Lung (tissue), 12 donors: Measurements from ENCODE around the gene CFLAR. TPM values are rescaled to one million over a fixed set of nuclear protein-coding genes. Genes with fewer than 3 reads are reported as not detected.
A peak's percentile ranks its signal among the peaks of the same experiment; 100 is the strongest.
"Not testable (repeated sequence)": the region's sequence is repeated elsewhere in the genome, so short reads cannot be mapped to it uniquely, and the experiment has no call there.

ENCODE experiments used
- ATAC-seq: fragments of 200-7000 bp; cut with Tn5 transposase; one replicate; pipeline ENCODE4 v1.9.1; 2020; ENCODE audit warnings: moderate number of reproducible peaks; ENCODE audit not compliant: insufficient read depth, low FRiP score
- DNase-seq, 3 donors: peaks; one replicate each; pipeline ENCODE4 v3.0.0-alpha.2; 2013 to 2017
- H3K27ac ChIP-seq, 2 donors: one replicate each; pipeline ENCODE4 v1.5.1; 2013; ENCODE audit warnings: mild to moderate bottlenecking in 2 of 2, moderate library complexity in 2 of 2, control low read depth in 1 of 2, inconsistent platforms in 1 of 2, low read depth in 1 of 2, low read length in 1 of 2
- H3K27me3 ChIP-seq, 3 donors: one replicate each; pipeline ENCODE4 v1.5.1; 2013; ENCODE audit warnings: low read length in 2 of 3; ENCODE audit not compliant: control insufficient read depth in 3 of 3, insufficient read depth in 3 of 3
- H3K36me3 ChIP-seq, 4 donors: one replicate each; pipeline ENCODE4 v1.5.1; 2013; ENCODE audit warnings: low read length in 4 of 4, mild to moderate bottlenecking in 1 of 4, moderate library complexity in 1 of 4; ENCODE audit not compliant: control insufficient read depth in 4 of 4, insufficient read depth in 4 of 4
- H3K4me1 ChIP-seq, 5 donors: one replicate each; pipeline ENCODE4 v1.5.1; 2013; ENCODE audit warnings: low read length in 5 of 5, mild to moderate bottlenecking in 2 of 5, moderate library complexity in 1 of 5; ENCODE audit not compliant: control insufficient read depth in 5 of 5, insufficient read depth in 5 of 5
- H3K4me3 ChIP-seq: one replicate; pipeline ENCODE4 v1.5.1; 2013; ENCODE audit warnings: mild to moderate bottlenecking, control low read depth, moderate library complexity
- H3K9ac ChIP-seq, 2 donors: one replicate each; pipeline ENCODE4 v1.5.1; 2013; ENCODE audit warnings: low read length in 2 of 2, control low read depth in 1 of 2; ENCODE audit not compliant: insufficient read depth in 1 of 2
- H3K9me3 ChIP-seq, 4 donors: one replicate each; pipeline ENCODE4 v1.5.1; 2013; ENCODE audit warnings: low read length in 3 of 4, mild to moderate bottlenecking in 1 of 4, moderate library complexity in 1 of 4; ENCODE audit not compliant: control insufficient read depth in 4 of 4, insufficient read depth in 3 of 4
- WGBS, 2 donors: extraction: QIAGEN DNeasy Blood & Tissue Kit; methylation state at CpG; one replicate each; pipeline ENCODE4 v1.1.7; 2013; 5-methylcytosine and 5-hydroxymethylcytosine counted together
- polyA plus RNA-seq, 2 donors: library from polyadenylated mRNA; stranded (reverse); fragments of 200-250 nt; gene quantifications; one replicate each; pipeline ENCODE4 v1.2.1, GENCODE V29; 2013
- total RNA-seq, 2 donors: library from RNA; depleted of rRNA in 1 of 2; stranded (reverse); fragments of >200 nt in 1 of 2; gene quantifications; one replicate each; pipeline ENCODE4 v1.2.1, GENCODE V29; 2014 to 2021
- TF ChIP-seq, protein P1 (sequence below): IDR thresholded peaks from 2 replicates; pipeline ENCODE4 v1.5.1; 2012; ENCODE audit warnings: mild to moderate bottlenecking; ENCODE audit errors: control extremely low read depth, extremely low read depth
- donor health status: control.
- donor health status: control.
- donor health status: Bipolar disorder and iron deficiency.
- donor health status: healthy.
- donor health status: DM: yes; HTN: yes; CAD: no.

Gene CFLAR
- total and polyA plus RNA-seq, 4 donors = 101 to 345 (median 238) TPM

DNA sequence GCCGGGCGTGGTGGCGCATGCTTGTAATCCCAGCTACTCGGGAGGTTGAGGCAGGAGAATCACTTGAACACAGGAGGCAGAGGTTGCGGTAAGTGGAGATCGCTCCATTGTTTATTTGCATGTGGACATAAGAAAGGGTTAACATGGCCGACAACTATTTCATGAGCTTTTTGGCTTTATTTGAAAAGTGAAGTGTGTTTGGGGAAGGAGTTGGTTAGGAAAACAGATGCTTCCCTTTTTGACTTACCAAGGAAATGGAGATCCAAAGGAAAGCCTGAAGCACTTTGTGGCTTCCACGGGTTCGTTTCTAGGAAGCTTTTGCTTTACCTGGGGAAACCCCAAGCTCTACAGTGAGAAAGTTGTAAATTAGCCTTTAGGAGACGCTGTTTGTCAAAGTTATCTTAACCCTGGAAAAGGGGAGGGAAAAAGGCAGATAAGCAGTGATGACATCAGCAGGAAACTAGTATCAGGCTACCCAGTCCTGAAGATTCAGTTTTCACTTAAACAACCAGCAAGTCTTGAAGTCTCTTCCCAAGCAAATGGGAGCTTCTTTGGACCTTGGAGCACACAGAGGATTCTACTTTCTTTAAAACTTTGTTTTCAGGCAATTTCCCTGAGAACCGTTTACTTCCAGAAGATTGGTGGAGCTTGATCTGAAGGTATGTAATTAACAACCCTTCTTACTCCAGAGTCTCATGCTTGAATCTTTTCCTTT, 66.8 kb downstream of the CFLAR start, which contains the start of gene CASP10:
Gene CASP10 (plus strand): TSS at position 492 of the 715 bp plus-strand sequence. CDS start 2,637 bp downstream, outside the sequence.
- 16 to 20% methylated on average over 11 of the region's 11 CpGs for WGBS, 2 donors
- peak; percentile 69 for ATAC-seq
- DNase-seq = peak in 2 of 3 donors; percentile 74 to 79
- peak within 1 kb of the TSS; percentile 24 for H3K4me3 ChIP-seq
- peaks cover 0 to 3% (median 0%) of the 10 kb centered on the region in 4 donors for H3K36me3 ChIP-seq
- TF ChIP-seq, protein P1, sequence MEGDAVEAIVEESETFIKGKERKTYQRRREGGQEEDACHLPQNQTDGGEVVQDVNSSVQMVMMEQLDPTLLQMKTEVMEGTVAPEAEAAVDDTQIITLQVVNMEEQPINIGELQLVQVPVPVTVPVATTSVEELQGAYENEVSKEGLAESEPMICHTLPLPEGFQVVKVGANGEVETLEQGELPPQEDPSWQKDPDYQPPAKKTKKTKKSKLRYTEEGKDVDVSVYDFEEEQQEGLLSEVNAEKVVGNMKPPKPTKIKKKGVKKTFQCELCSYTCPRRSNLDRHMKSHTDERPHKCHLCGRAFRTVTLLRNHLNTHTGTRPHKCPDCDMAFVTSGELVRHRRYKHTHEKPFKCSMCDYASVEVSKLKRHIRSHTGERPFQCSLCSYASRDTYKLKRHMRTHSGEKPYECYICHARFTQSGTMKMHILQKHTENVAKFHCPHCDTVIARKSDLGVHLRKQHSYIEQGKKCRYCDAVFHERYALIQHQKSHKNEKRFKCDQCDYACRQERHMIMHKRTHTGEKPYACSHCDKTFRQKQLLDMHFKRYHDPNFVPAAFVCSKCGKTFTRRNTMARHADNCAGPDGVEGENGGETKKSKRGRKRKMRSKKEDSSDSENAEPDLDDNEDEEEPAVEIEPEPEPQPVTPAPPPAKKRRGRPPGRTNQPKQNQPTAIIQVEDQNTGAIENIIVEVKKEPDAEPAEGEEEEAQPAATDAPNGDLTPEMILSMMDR = peak; percentile 65
- peak within 1 kb of the TSS in 1 of 2 donors; percentile 95 for H3K9ac ChIP-seq
- H3K9me3 ChIP-seq = no peaks in the 10 kb centered on the region
- H3K27me3 ChIP-seq = no peaks in the 10 kb centered on the region
- H3K4me1 ChIP-seq = peaks cover 0 to 2% (median 0%) of the 10 kb centered on the region in 5 donors
- peak within 1 kb of the TSS; percentile 49 to 68 for H3K27ac ChIP-seq

DNA sequence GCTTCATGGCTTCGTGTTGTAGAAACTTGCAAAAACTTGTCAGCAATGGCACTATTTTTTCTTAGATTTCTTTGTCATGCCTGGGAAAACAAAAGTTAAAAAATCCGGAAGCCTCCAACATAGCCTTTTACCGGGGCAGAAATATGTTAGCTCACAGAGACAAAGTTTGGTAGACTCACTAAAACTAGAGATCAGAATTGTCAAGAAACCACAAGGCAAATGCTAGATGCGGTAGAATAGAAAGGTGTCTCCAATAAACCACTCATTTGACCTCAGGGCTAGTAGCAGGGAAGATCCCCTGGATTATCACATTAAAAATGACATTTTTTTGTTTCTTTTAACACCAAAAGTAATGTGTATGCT, 67.4 kb downstream of the CFLAR start:
- peak overlapping the region; percentile 24 for H3K4me3 ChIP-seq
- DNase-seq = no peak
- H3K9ac ChIP-seq = peak overlapping the region in 1 of 2 donors; percentile 95
- H3K9me3 ChIP-seq = no peaks in the 10 kb centered on the region
- no peak for ATAC-seq
- TF ChIP-seq, protein P1 = no peak
- H3K27ac ChIP-seq = peak overlapping the region in 1 of 2 donors; percentile 68
- 4 to 5% methylated on average over 4 of the region's 4 CpGs for WGBS, 2 donors
- H3K4me1 ChIP-seq = peaks cover 0 to 2% (median 0%) of the 10 kb centered on the region in 5 donors
- no peaks in the 10 kb centered on the region for H3K27me3 ChIP-seq
- peaks cover 0 to 4% (median 0%) of the 10 kb centered on the region in 4 donors for H3K36me3 ChIP-seq

DNA sequence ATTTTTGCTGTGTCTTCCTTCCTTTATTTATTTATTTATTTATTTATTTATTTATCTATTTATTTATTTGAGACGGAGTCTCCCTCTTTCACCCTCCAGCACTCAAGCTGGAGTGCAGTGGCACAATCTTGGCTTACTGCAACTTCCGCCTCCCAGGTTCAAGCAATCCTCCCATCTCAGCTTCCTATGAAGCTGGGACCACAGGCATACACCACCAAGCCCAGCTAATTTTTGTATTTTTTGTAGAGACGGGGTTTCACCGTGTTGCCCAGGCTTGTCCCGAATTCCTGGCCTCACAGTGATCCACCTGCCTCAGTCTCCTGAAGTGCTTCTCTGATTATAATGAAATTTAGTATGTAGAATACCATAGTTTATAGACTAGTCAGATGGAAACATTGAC, 67.9 kb downstream of the CFLAR start:
- H3K9ac ChIP-seq, ATAC-seq, H3K36me3 ChIP-seq, H3K27ac ChIP-seq, H3K9me3 ChIP-seq, DNase-seq, H3K27me3 ChIP-seq, H3K4me1 ChIP-seq: not testable (repeated sequence)
- WGBS, 2 donors = 18 to 27% methylated on average over 5 of the region's 5 CpGs
- peak overlapping the region; percentile 11 for H3K4me3 ChIP-seq

DNA sequence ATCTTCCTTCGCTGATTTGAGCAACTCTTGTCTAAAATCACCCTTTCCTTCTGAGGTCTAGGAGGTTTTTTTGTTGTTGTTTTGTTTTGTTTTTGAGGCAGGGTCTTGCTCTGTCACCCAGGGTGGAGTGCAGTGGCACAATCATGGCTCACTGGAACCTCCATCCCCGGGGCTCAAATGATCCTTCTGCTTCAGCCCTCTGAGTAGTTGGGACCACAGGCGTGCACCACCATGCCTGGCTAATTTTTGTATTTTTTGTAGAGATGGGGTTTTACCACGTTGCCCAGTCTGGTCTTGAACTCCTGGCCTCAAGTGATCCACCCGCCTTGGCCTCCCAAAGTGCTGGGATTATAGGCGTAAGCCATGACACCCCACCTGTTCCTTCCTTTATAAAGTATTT, 68.3 kb downstream of the CFLAR start:
- not testable (repeated sequence) for ATAC-seq, H3K27me3 ChIP-seq, DNase-seq, H3K4me1 ChIP-seq, H3K9me3 ChIP-seq, H3K9ac ChIP-seq, H3K36me3 ChIP-seq
- 36 to 39% methylated on average over 6 of the region's 6 CpGs for WGBS, 2 donors
- Histone ChIP-seq H3K27ac (peak overlapping the region in 1 of 2 donors; percentile 18), H3K4me3 (peak overlapping the region; percentile 40)
